Calu3 (cell line): ENCODE results near the gene CFTR. TPM values are rescaled to one million over a fixed set of nuclear protein-coding genes. Genes with fewer than 3 reads are reported as not detected.

Experiments used
- BruUV-seq: library from RNA; stranded (reverse); fragments of 400-500 nt; replicated peaks from 2 replicates; lab custom pipeline; 2021; lab: Mats Ljungman, UMichigan
- CTCF ChIA-PET: fragments of 300-600 bp; sonication (Branson Sonifier 250); formaldehyde crosslinking; loops from one replicate; lab custom pipeline; 2022; ENCODE audit warnings: antibody characterized with exemption; lab: Charles Lee
- DNase-seq: peaks from one replicate; pipeline ENCODE4 v3.0.0; 2022
- H3K27ac Mint-ChIP-seq: one replicate; pipeline ENCODE4 v1.8.0; 2022; ENCODE audit warnings: mixed read lengths; ENCODE audit not compliant: unreplicated experiment
- H3K27me3 Mint-ChIP-seq: one replicate; pipeline ENCODE4 v1.8.0; 2022; ENCODE audit warnings: mixed read lengths; ENCODE audit not compliant: unreplicated experiment
- H3K36me3 Mint-ChIP-seq: one replicate; pipeline ENCODE4 v1.8.0; 2022; ENCODE audit warnings: mild to moderate bottlenecking, moderate library complexity, mixed read lengths; ENCODE audit not compliant: insufficient read depth, unreplicated experiment
- H3K4me1 Mint-ChIP-seq: one replicate; pipeline ENCODE4 v1.8.0; 2022; ENCODE audit warnings: mild to moderate bottlenecking, low read depth, mixed read lengths; ENCODE audit not compliant: unreplicated experiment
- H3K4me3 Mint-ChIP-seq: one replicate; pipeline ENCODE4 v1.8.0; 2022; ENCODE audit warnings: mild to moderate bottlenecking, low read depth, moderate library complexity, mixed read lengths; ENCODE audit not compliant: unreplicated experiment
- H3K9me3 Mint-ChIP-seq: one replicate; pipeline ENCODE4 v1.8.0; 2022; ENCODE audit warnings: low read depth, mixed read lengths; ENCODE audit not compliant: unreplicated experiment
- intact Hi-C: fragments of 100-400 bp; cut with micrococcal nuclease; formaldehyde crosslinking; loops from one replicate; pipeline ENCODE4 v1.10.0; 2022; ENCODE audit not compliant: unreplicated experiment
- total RNA-seq: library from RNA; stranded (reverse); gene quantifications from 2 replicates; pipeline ENCODE4 v1.2.3, GENCODE V29; 2022
- TF ChIP-seq, protein P1 (sequence below): fragments of 200-600 bp; IDR thresholded peaks from one replicate; pipeline ENCODE4 v1.8.0; 2022; ENCODE audit warnings: antibody characterized with exemption; ENCODE audit not compliant: unreplicated experiment

CFTR gene
- total RNA-seq, 1 experiment from 2014 or later: 502 TPM

DNA sequence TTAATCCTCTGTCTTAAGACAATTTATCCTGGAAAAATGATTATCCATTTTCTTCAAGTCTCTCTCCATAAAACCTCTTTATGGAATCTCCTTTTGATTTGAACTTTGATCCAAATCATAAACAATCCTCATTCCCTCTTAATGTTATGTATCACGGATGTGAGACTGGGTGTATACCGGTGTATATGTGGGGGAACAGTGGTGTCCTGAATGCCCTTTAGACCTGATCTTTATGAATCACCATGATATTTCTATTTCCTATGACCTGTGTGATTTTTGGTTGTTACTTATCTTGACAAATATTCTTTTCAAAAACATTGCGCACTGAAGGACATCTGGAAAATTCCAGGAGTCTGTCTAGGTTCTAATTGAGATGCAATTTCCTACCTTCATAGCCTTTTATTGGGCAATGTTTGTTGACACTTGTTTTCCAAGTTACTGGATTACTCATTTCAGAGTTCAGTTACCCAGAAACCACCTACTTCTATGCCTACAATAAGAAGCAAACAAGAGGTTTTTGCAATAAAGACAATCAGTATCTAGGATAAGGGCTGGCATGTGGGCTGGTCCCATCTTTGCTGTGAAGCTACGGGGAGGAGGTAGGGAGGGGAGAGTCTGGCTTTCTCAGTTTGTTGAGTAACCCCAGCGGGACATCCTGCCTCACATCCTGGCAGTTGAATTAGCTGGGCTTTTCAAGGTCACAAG, 203.0 kb downstream of the CFTR start:
- H3K27me3 Mint-ChIP-seq: no peaks in the 10 kb centered on the region
- no peaks in the 10 kb centered on the region for H3K4me1 Mint-ChIP-seq
- H3K9me3 Mint-ChIP-seq: no peaks in the 10 kb centered on the region
- no peaks in the 10 kb centered on the region for H3K36me3 Mint-ChIP-seq
- intact Hi-C loops: no loop called here
- BruUV-seq: no TSS peak
- H3K27ac Mint-ChIP-seq: no peak overlapping the region
- TF ChIP-seq, protein P1, sequence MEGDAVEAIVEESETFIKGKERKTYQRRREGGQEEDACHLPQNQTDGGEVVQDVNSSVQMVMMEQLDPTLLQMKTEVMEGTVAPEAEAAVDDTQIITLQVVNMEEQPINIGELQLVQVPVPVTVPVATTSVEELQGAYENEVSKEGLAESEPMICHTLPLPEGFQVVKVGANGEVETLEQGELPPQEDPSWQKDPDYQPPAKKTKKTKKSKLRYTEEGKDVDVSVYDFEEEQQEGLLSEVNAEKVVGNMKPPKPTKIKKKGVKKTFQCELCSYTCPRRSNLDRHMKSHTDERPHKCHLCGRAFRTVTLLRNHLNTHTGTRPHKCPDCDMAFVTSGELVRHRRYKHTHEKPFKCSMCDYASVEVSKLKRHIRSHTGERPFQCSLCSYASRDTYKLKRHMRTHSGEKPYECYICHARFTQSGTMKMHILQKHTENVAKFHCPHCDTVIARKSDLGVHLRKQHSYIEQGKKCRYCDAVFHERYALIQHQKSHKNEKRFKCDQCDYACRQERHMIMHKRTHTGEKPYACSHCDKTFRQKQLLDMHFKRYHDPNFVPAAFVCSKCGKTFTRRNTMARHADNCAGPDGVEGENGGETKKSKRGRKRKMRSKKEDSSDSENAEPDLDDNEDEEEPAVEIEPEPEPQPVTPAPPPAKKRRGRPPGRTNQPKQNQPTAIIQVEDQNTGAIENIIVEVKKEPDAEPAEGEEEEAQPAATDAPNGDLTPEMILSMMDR: no peak
- CTCF ChIA-PET: no interaction called here
- no peak overlapping the region for H3K4me3 Mint-ChIP-seq
- no peak for DNase-seq

DNA sequence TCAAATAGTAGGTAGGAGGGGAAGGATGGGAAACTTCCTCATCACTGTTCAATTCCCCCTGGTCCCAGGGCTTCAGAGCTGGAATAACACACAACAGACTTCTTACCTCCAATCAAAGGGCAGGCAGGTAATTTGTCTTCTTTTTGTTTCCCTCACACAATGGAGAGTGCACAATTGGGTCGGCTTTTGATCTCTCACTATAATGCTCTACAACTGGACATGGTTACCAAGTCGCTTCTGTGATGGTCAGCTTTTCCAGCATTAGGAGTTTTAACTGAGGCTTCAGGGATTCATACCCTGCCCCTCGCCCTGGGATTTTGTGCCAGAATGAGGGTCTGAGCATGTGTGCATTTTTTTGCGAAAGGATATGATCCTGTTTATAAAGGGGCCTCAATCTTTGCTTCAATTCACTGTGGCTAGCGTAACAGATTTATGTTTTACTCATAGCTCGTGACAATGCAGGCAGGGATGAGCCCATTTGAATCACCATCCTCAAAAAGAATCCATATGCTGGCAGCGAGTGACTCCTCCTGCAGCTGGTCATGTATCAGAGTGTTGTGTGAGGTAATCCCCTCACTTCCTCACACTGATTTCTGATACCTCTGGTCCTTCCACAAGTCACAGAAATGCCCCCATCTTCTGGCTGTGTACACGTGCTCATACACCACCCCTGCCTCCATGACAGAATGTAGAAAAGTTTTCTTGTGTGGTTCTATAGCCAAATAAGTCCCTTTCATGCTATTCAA, 203.8 kb downstream of the CFTR start:
- DNase-seq: no peak
- no TSS peak for BruUV-seq

GRCh38 chr7:117685795-117686194, 206.0 kb downstream of the CFTR start:
- no peak for DNase-seq
- H3K27ac Mint-ChIP-seq: no peak overlapping the region
- TF ChIP-seq, protein P1: no peak
- intact Hi-C loops: no loop called here
- H3K4me3 Mint-ChIP-seq: no peak overlapping the region
- CTCF ChIA-PET: no interaction called here
- H3K4me1 Mint-ChIP-seq: no peaks in the 10 kb centered on the region
- BruUV-seq: no TSS peak
- H3K9me3 Mint-ChIP-seq: no peaks in the 10 kb centered on the region
- H3K27me3 Mint-ChIP-seq: no peaks in the 10 kb centered on the region
- H3K36me3 Mint-ChIP-seq: no peaks in the 10 kb centered on the region

More for the DNA sequence above, 203.8 kb downstream of the CFTR start:
- CTCF ChIA-PET: no interaction called here
- no peaks in the 10 kb centered on the region for H3K4me1 Mint-ChIP-seq
- no peaks in the 10 kb centered on the region for H3K36me3 Mint-ChIP-seq
- no peaks in the 10 kb centered on the region for H3K27me3 Mint-ChIP-seq
- H3K27ac Mint-ChIP-seq: no peak overlapping the region
- no peak overlapping the region for H3K4me3 Mint-ChIP-seq
- intact Hi-C loops: no loop called here
- H3K9me3 Mint-ChIP-seq: no peaks in the 10 kb centered on the region
- TF ChIP-seq, protein P1: no peak

DNA sequence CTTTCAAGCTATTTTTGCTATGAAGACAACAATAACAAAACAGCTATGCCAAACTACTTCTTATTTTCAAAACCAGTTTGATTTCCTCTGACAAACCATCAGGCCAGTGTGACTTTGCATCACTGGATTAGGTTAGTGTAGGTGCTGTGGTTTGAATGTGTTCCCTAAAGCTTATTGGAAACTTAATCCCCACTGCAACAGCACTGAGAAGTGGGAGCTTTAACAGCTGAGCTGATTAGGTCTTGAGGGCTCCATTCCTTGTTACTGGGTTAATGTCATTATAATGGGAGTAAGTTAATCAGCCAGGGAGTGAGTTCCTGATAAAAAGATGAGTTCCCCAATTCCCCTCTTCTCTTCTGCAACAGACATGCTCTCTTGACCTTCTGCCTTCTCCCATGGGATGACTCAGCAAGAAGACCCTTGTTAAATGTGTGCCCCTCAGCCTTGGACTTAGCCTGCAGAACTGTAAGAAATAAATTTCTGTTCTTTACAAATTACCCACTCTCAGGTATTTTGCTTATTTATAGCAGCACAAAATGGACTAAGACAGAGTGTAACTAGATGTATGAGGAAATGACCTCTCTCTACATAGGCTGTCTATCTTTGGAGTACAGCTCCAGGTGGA, 206.6 kb downstream of the CFTR start:
- DNase-seq: no peak
- Mint-ChIP-seq H3K27ac (no peak overlapping the region), H3K27me3 (no peaks in the 10 kb centered on the region), H3K36me3 (no peaks in the 10 kb centered on the region), H3K9me3 (no peaks in the 10 kb centered on the region), H3K4me3 (no peak overlapping the region), H3K4me1 (no peaks in the 10 kb centered on the region)
- intact Hi-C loops: no loop called here
- CTCF ChIA-PET: no interaction called here
- TF ChIP-seq, protein P1: no peak
- BruUV-seq: no TSS peak
